ENCODE results near the gene EPB41L2.

EPB41L2 gene

GRCh38 chr6:131036143-131036542 lies 26.9 kb downstream of the EPB41L2 start:
- TF ChIP-seq ZFX (IDR thresholded peaks at IDR 0.05; ENCODE audit: borderline replicate concordance), result no peak
- TF ChIP-seq, protein P1, sequence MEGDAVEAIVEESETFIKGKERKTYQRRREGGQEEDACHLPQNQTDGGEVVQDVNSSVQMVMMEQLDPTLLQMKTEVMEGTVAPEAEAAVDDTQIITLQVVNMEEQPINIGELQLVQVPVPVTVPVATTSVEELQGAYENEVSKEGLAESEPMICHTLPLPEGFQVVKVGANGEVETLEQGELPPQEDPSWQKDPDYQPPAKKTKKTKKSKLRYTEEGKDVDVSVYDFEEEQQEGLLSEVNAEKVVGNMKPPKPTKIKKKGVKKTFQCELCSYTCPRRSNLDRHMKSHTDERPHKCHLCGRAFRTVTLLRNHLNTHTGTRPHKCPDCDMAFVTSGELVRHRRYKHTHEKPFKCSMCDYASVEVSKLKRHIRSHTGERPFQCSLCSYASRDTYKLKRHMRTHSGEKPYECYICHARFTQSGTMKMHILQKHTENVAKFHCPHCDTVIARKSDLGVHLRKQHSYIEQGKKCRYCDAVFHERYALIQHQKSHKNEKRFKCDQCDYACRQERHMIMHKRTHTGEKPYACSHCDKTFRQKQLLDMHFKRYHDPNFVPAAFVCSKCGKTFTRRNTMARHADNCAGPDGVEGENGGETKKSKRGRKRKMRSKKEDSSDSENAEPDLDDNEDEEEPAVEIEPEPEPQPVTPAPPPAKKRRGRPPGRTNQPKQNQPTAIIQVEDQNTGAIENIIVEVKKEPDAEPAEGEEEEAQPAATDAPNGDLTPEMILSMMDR (IDR thresholded peaks at IDR 0.05), result no peak

GRCh38 chr6:131035582-131035981 lies 27.5 kb downstream of the EPB41L2 start:
- H3K27ac ChIP-seq, result no peak overlapping the region
- TF ChIP-seq ZFX (IDR thresholded peaks at IDR 0.05; ENCODE audit: borderline replicate concordance), result no peak
- TF ChIP-seq, protein P1 (IDR thresholded peaks at IDR 0.05), result no peak

More at GRCh38 chr6:131036143-131036542, 26.9 kb downstream of the EPB41L2 start:
- no peak overlapping the region for H3K27ac ChIP-seq

GRCh38 chr6:131033631-131034030 lies 29.4 kb downstream of the EPB41L2 start:
- TF ChIP-seq, protein P1 (IDR thresholded peaks at IDR 0.05), result no peak
- no peak for TF ChIP-seq ZFX (IDR thresholded peaks at IDR 0.05; ENCODE audit: borderline replicate concordance)
- H3K27ac ChIP-seq, result no peak overlapping the region

DNA sequence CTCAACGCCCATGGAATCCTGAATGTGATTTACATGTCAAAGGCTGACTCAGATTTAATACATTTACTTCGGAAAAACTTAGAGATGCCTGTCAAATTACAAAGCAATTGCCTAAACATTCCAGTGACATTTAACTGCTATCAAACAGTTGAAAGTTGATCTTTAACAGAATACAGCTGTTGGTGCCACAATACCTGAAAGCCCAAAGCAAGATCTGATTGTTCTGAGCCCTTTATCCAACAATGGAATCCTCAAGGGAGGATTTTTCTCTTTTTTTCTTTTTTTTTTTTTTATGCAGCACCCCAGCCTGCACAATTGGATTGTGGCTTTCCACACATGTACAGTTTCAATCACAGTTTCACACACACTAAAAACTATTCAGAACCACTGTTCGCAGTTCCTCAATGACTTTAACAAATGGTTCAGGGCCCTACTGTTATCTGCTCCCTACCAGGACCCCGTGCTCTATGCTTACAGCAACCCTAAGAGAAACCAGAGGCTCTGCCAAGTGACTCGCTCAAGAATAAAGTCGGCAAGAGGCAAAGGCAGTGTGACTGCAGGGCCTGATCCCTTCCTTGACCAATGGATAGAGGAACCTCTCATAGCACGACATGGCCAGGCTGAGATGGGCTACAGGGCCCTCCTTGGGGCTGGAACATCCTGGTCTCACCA lies 33.3 kb downstream of the EPB41L2 start:
- no peak overlapping the region for H3K27ac ChIP-seq
- no peak for TF ChIP-seq ZFX (IDR thresholded peaks at IDR 0.05; ENCODE audit: borderline replicate concordance)
- TF ChIP-seq, protein P1 (IDR thresholded peaks at IDR 0.05), result no peak

DNA sequence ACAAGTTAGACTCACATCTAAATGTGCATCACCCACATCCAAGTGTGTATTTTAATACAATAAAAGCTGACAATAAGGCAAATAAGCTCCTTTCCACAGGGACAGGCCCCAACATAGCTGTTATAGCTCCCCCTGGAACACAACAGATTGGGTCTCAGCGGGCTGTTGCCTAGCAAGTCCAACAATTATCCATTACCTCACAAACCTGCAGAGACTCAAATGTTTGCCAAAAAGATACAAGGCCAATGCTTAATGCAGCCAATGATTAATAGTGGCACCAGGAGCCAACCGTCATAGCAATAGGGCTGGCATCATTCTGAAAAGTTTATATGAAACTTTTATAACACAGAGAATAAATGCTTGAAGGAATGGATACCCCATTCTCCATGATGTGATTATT lies 35.7 kb downstream of the EPB41L2 start:
- H3K27ac ChIP-seq, result no peak overlapping the region
- TF ChIP-seq ZFX (IDR thresholded peaks at IDR 0.05; ENCODE audit: borderline replicate concordance), result no peak
- TF ChIP-seq, protein P1 (IDR thresholded peaks at IDR 0.05), result no peak

DNA sequence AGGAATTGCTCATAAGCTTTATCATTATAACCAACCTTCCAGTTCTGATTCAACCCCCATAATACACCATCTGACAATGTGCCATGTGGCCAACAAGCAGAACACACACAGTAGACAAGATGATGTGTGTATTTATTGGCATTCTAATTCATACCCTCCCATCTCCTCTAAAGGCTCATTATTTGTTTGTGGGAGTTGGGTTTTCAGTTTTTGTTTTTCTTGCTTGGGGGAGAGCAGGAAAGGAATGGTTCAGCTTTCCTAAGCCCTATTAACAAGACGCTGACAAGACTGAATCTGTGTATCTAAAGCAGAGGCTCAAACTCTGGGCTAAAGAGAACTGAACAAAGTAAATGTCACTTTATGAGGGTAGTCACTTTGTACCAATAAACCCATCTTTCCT lies 36.8 kb downstream of the EPB41L2 start:
- TF ChIP-seq, protein P1 (IDR thresholded peaks at IDR 0.05), result no peak
- TF ChIP-seq ZFX (IDR thresholded peaks at IDR 0.05; ENCODE audit: borderline replicate concordance), result no peak

DNA sequence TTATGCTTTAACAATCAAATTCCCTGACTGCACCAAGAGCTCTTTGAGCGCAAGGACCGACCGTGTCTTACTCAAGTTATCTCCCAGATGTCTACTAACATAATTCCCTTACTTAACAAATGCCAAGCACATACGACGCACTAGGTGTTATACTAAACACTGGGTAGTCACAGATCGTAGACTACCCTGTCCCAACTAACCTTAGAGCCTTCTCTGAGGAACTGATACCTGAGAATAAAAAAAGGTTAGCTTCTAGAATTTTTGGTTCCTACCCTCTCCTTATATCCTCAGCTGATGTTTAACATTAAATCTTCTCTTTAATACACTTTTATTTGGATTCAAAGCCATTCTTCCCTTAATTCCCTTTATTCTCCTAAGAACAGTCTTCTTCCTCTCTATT lies 38.5 kb downstream of the EPB41L2 start:
- no peak overlapping the region for H3K27ac ChIP-seq

More for the DNA sequence above, 36.8 kb downstream of the EPB41L2 start:
- no peak overlapping the region for H3K27ac ChIP-seq

More for the DNA sequence above, 38.5 kb downstream of the EPB41L2 start:
- TF ChIP-seq, protein P1 (IDR thresholded peaks at IDR 0.05), result no peak
- no peak for TF ChIP-seq ZFX (IDR thresholded peaks at IDR 0.05; ENCODE audit: borderline replicate concordance)
